ENCODE measurements around the gene NPM1.
"Not testable (repeated sequence)": the region's sequence is repeated elsewhere in the genome, so short reads cannot be mapped to it uniquely, and the experiment has no call there.

NPM1 gene

GRCh38 chr5:171384999-171385398 lies 2.6 kb upstream of the NPM1 start:
- in situ Hi-C loops (cut with HindIII; ENCODE audit: low sequenced_read_pairs) = not testable (repeated sequence)

GRCh38 chr5:171386006-171386671 lies 1.5 kb upstream of the NPM1 start:
- in situ Hi-C loops (cut with HindIII; ENCODE audit: low sequenced_read_pairs) = no loop called here

- in situ Hi-C loops (cut with HindIII; ENCODE audit: low sequenced_read_pairs) = no loop called here
These were observed 746 bp upstream of the NPM1 start for GRCh38 chr5:171386861-171387344.

GRCh38 chr5:171387970-171388815 lies 544 bp downstream of the NPM1 start:
- in situ Hi-C loops (cut with HindIII; ENCODE audit: low sequenced_read_pairs) = no loop called here

- in situ Hi-C loops (cut with HindIII; ENCODE audit: low sequenced_read_pairs) = no loop called here
These were observed 1.1 kb downstream of the NPM1 start for GRCh38 chr5:171388816-171389168.

- in situ Hi-C loops (cut with HindIII; ENCODE audit: low sequenced_read_pairs) = no loop called here
These were observed 3.4 kb downstream of the NPM1 start for GRCh38 chr5:171390883-171391677.

- in situ Hi-C loops (cut with HindIII; ENCODE audit: low sequenced_read_pairs) = no loop called here
These were observed 4.4 kb downstream of the NPM1 start for GRCh38 chr5:171391996-171392577.

GRCh38 chr5:171392585-171393159 lies 5.0 kb downstream of the NPM1 start:
- in situ Hi-C loops (cut with HindIII; ENCODE audit: low sequenced_read_pairs) = no loop called here

GRCh38 chr5:171395042-171395441 lies 7.4 kb downstream of the NPM1 start:
- in situ Hi-C loops (cut with HindIII; ENCODE audit: low sequenced_read_pairs) = no loop called here

GRCh38 chr5:171396583-171396982 lies 8.9 kb downstream of the NPM1 start:
- in situ Hi-C loops (cut with HindIII; ENCODE audit: low sequenced_read_pairs) = not testable (repeated sequence)

GRCh38 chr5:171397190-171397589 lies 9.5 kb downstream of the NPM1 start:
- in situ Hi-C loops (cut with HindIII; ENCODE audit: low sequenced_read_pairs) = no loop called here

GRCh38 chr5:171397599-171397998 lies 9.9 kb downstream of the NPM1 start:
- in situ Hi-C loops (cut with HindIII; ENCODE audit: low sequenced_read_pairs) = no loop called here

- in situ Hi-C loops (cut with HindIII; ENCODE audit: low sequenced_read_pairs) = not testable (repeated sequence)
These were observed 11.0 kb downstream of the NPM1 start for GRCh38 chr5:171398660-171399059.

- in situ Hi-C loops (cut with HindIII; ENCODE audit: low sequenced_read_pairs) = loop anchor here (25.0 kb wide), 1 partner anchor 462 kb away; no protein-coding TSS in a partner anchor
These were observed 12.5 kb downstream of the NPM1 start for GRCh38 chr5:171400169-171400568.

GRCh38 chr5:171401167-171401947 lies 13.7 kb downstream of the NPM1 start:
- in situ Hi-C loops (cut with HindIII; ENCODE audit: low sequenced_read_pairs) = loop anchor here (25.0 kb wide), 1 partner anchor 461 kb away; no protein-coding TSS in a partner anchor

- in situ Hi-C loops (cut with HindIII; ENCODE audit: low sequenced_read_pairs) = loop anchor here (25.0 kb wide), 1 partner anchor 460 kb away; no protein-coding TSS in a partner anchor
These were observed 15.1 kb downstream of the NPM1 start for GRCh38 chr5:171402751-171403150.

GRCh38 chr5:171405615-171406014 lies 18.0 kb downstream of the NPM1 start:
- in situ Hi-C loops (cut with HindIII; ENCODE audit: low sequenced_read_pairs) = loop anchor here (25.0 kb wide), 1 partner anchor 457 kb away; no protein-coding TSS in a partner anchor

GRCh38 chr5:171407234-171407633 lies 19.6 kb downstream of the NPM1 start:
- in situ Hi-C loops (cut with HindIII; ENCODE audit: low sequenced_read_pairs) = loop anchor here (25.0 kb wide), 1 partner anchor 455 kb away; no protein-coding TSS in a partner anchor
